Activated CD4-positive, alpha-beta T cell treated with anti-CD3 and anti-CD28 coated beads, Interleukin-2, amount 50 U/mL, for 48 hours (primary cell): Measurements from ENCODE around the gene TUB.

Experiments used
- DNase-seq, 2 experiments: peaks; one replicate each; pipeline ENCODE4 v3.0.0-alpha.2; 2020

The TUB gene

DNA sequence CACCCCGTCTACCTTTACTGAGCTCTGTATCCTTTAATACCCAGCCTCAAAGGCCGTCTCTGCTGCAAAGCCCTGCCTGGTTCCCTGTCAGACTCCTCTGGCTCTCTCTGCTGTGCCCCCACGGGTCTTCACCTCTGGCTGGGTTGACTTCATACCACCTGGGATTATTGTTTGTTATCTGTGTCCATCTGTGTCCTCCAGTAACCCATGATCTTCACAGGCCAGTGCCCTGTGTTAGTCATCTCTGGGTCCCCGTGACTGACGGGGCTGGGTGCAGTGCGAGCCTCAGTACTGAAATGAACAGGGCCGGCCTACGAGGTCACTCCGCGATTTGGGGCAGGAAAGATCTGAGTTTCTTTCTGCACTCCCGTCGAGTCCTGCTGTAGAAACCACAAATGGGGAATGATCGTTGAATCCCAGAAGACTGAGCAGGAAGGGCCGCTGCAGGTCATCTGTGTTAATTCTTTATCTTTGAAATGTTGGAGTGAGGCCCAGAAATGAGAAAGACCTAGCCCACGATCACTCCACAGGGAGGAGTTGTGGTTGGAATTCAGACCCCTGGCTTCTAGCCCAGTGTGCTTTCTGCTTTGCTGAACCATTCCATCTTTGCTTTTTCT is 12.3 kb upstream of the TUB start:
- no peak for DNase-seq

DNA sequence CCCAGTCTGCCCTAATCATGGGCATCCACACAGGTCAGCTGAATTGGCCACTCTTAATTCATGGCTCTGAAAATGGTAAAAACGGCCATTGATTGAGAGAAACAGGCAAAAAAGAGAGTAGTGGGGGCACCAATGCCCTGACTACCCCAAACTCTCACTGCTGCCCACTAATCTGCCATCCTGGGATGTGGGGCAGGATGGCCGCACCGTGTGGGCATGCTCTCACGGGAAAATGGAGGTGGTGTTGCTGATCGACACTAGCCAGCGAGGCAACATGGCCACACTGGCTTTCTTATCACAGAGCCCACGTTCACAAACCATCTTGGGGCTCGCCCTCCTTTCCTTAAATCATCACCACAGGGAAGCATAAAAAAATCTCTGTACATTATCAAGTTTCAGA is 11.2 kb upstream of the TUB start:
- DNase-seq, result no peak

DNA sequence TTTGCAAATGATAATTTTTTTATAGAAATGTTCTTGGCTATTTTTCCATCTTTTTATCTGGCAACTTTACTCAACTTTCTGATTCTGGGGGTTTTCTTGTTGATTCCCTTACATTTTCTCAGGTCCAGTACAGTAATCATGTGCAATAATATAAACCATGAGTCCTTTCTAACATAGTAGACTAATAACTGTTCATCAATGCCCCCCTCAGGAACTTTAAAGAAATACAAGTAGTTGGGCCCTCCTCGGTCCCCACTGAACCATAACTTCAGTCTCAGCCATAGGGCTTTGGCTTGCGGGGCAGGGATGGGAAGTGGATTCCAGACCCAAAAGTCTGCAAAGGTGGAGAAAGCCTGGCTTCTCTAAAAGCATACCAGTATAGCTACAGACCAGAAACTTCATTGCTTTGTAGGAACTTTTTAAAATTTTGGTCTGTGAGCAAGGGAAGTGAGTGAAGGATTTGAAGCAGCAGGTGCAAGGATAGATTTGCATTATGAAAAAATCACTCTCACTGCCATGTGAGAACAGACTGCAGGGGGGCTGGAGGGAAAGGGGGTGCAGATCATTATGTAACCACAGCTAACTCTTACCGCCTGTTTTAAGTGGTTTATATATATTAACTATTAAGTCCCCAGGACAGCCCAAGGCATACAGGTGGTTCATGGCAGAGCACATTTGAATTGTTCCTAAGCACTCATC is 10.4 kb upstream of the TUB start:
- no peak for DNase-seq

DNA sequence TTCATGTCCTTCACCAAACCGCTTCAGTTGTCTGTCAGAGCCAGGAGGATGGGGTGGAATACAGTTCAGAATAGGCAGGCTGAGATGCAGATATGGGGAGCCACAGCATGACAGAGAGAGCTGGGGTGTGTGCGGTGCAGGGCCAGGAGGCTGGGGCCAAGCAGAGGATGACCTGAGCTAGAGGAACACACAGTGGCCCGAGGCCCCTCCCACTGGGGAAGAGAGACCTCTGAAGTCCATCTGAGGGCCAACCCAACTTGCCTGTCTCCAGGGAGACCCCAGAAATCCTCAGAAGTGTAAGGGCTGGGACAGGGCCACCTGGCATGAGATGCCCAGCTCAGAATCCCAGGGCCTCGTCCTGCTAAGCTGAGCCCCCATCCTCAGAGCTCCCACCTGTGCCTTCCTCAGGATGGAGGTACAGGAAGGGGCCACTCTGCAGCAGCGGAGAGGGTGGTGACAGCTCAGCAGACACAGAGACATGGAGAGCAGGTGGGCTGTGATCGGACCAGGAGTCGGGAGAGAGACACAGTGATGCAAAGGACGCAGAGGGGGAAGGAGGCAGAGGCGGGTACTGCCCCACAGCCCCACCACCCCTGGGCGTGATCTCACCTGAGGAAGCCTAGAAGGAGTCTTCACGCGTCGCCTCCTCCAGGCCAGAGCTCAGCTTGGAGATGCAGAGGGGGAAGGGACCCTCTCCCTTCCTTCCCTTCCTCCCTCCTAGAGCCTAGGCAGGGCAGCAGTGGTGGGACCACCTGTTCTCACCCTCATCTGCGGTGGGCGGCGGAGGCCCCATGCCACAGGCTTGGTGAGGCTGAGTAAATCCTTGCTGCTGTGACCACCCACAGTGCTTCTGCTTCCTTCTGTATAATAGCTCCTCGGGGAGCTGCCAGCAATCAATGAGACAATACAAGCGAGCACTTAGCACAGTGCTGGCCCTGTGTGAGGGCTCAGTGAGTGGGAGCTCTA is 9.1 kb upstream of the TUB start:
- DNase-seq, result no peak

DNA sequence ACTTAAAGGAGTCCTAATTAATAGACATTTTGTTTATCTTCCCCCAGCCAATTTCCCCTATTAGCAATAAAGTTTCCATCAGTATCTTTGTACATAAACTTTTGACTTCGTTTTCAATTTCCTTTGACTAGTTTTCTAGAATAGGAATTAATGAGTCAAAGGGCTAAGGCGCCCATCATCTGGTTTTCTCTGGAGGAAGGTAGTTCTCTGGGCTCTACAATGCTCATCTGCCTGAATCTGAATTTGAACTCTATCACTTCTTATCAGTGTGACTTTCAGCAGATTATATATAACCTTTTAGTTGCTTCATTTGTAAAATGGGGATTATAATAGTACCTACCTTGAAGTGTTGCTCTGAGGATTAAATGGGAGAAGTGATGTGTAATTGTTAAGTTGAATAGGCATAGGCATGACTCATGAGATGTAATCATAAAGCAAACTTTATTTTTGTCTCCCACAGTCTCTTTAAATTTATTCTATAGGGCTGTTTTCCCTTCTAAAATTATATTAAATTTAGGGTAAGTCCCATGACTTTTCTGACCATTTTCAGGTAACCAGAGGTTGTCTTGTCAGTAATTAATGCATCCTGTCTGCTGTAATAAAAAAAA is 5.8 kb upstream of the TUB start:
- no peak for DNase-seq

DNA sequence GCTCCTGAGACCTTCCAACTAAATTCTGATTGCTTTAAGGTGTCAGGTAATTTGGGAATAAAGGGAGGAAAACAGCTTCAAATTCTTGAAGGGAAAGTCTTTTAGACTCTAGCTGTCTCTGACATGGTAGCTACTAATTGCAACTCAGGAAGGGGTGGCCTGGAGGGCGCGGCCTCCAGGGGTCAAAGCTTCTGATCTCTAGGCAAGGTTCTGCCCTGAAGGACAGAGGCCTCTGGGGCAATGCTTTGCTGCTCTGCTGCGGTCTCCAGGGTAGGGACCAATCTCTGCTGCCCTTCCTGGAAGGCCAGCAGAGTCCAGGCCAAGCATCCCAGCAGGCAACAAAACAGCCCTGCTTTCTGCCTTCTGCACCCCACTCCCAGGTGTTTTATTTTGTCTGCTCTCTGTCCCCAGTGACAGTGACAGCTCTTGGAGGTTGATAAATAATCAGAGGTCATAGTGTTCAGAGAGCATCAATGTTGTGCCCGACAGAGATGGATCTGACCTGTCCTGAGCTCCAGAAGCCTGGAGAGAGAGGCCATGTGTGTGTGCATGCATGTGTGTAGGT is 1.8 kb upstream of the TUB start:
- DNase-seq, result no peak

DNA sequence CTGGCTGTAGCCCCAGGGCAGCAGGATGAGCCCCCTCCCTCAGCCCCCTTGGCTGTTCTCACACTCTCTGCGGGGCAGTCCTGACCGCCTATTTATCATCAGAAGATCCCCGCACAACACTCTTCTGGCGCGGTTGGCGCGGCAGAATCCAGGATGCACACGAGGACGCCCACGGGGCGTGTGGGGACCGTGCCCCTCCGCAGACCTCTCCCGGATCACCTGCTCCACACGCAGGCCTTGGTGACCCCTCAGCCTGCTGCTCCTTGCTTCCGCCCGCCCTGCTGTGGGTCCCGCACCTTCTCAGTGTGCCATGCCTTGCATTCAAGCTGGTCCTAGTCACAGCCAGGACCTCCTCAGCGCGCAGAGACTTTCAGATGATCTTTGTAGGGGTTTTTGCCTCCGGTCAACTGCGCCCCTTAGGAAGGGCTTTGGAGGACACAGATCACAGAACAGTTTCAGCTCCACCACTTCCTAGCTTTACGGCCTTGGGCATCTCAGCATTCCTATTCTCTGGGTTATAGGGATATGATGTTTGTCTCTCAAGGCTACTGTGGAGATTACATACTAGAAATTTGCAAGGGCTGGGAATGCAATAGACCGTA is 841 bp upstream of the TUB start:
- no peak for DNase-seq

DNA sequence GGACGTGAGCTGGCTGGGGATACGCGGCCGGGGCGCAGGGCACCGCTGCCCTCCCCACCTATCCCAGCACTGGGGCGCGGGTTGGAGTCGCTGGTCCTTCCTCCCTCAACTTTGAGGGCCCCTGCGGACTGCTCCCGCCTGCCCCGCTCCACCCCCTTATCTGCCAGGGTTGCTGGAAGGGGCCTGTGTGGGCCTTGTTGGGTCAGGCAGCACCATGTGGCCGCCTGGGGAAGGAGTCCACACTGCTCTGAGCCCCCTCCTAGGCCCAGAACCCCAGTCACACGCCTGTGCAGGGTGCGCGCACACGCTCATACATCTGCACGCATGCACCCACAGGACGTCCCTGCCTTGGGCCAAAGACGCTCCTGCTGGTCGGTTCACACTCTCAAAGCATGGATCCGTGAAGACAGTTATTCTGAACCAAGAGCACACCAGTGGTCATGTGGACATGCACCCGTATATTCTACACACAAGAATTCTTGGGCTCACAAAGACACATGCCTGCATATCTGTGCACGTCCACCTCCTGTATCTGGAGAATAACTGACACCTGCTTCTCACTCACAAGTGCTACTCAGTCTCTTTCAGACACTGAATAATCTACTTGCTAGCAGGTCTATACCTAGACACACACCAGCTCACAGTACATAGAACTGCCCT is 710 bp downstream of the TUB start:
- DNase-seq, result no peak

DNA sequence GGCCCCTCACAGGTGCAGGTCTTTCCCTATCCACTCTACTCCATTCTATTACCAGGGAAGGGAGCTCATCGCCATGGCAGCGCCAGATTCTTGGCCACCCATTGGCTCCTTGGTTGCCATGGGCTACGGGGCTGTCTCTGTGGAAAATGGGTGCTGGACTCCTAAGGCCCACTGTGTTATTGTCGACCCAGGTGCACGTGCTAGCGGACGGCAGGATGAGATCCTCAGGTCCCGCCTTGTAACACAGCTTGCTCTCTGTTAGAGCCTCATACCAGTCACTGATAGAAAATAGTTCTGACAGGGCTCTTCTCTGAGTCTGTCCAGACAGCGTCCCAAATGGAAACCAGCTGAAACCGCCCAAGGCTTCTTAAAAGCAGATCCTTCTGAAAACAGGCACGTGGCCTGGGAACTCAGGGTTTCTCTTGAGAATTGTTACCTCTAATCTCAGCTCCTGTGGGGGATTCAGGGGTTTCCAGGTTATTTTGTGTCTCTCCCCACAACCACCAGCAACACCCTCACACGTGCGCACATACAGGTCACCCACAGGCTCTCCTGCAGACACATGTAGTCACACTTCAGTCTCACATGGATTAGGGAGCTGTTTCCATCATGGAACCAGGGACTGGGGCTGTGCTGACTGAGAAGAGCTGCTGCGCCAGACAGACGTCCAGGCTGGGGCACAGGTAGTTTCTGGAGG is 1.5 kb downstream of the TUB start:
- DNase-seq, result no peak

DNA sequence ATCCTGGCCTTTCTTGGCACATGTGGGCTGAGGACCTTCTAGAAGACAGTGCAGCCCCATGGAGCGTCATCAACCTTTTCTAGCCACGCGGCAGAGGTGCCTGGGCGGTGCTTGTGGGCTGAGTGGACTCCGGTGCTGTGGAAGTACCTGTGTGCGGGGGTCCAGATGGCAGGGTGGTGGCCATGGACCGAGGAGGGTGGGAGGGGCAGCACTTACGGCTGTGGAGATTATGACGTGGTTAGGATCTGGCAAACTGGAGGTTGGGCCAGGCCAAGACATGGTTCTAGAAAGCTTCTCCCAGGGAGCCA is 2.0 kb downstream of the TUB start:
- DNase-seq, result no peak

DNA sequence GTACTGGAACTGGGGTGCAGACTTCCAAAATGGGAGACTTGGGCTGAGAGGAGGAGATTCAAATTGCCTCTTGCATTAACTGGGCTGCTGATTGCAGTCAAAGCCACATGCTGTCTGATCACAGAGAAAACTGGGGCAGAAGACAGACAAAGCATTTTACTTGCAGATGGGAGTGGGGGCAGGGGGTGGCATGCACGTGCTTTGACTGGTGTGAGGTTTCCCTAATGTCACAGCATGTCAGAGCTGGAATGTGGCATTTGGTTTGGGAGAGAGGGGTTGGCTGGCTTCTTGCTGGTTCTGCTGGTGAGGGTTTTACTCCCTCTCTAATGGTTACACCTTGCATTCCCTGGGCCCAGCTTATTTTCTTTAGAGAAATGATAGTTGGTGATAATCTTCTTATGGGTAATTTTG is 2.9 kb downstream of the TUB start:
- no peak for DNase-seq

DNA sequence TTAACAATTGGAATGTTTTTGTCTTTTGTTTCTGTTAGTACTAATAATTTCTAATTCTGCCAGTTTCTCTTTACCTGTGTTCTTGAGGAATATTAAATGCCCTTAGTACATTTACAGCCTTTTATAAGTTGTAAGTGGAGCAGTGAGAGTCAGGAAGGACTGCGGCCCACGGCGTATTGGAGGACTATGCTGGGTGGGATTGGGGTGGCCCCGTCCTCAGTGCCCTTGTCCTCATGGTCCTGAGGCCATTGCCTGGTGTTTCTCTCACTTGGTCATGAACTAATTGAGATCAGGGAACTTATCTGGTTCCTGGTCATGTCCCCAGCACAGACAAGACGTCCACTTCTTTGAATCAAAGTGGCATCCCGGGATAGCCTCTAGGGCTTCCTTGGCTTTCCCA is 3.3 kb downstream of the TUB start:
- no peak for DNase-seq

DNA sequence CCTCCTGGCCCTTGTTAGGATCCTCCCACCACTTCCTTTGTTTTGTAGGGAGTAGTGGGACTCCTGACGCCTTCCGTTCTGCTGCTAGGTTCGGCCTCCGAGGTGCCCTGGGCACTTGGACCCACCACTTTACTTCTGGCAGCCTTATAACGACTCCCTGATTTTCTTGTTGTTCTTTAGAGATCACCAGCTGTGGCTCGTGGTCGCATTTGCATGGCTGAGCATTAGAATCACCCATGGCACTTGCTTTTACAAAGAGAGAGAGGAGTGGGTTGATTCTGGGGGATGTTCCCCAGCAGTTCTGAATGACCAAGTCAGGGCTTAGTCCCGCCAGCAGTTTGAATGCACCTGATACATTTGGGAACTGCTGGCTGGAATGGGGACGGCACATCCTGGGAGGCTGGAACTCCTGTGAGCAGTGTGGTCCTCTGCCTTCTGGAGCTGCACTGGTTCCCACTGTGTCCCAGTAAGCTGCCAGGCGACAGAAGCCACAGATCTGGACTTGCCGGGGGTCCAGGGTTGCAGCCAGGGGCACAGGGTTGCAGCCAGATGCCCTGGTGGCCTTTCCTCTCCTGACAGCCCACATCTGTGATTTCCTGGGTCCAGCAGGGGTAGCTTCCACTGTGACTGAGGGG is 4.1 kb downstream of the TUB start:
- DNase-seq, result no peak

DNA sequence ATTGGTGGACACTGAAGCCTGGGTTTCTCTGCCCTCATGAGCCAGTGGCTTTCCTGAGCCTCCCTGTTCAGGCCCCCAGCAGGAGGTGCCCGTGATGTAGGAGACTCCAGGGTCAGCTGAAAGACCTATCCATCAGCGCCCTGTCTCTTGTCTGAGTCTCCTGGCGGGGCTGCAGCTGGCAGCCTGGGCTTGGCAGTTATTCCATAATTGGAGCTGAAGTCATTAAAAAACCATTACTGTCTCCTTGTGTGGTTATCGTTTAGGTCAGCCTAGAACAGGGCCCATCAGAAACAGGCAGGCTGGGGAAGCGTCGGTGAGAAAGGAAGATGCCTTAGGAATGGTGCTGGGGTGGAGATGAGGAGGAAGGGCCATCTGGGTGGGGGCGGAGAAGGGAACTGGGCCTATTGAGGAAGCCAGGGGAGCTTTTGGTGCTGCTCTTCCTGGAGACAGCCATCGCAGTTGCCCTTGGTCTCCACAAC is 5.0 kb downstream of the TUB start:
- DNase-seq, result no peak

DNA sequence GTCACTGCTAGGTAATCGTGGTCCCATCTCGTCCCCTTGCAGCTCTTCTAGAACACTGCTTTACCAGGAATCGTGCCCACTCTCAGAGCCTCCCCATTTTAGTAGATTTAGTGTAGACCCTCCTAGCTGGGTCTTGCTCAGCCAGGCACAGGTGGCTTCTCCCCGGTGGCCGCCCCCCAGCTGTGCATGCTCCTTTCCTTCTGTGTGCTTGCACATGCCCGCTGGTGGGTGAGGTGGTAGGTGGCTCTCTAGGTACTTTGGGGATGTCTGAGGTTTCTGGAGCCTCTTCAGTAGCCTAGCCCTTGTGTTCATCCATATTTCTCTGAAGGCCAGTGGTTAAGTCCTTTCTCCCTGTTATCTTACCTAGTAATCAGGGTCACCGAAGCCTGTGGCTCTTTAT is 5.6 kb downstream of the TUB start:
- no peak for DNase-seq

DNA sequence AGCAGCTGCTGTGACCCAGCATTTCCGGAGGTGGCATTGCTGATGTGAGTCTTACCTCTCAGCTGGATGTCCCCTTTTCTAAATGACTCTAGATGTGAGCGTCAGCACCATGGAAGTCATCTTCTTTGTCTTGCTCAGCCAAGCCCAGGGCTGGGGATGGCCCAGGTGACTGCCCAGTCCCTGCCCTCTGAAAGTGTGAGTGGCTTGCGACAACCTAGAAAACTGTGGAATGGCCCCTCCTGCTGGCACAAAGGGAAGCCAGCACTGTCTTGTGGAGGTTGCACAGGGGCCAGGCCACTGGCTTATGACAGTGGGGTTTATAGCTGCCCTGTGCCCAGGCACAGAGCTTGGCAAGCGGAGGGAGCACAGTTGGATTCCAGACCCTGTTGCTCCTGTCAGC is 6.2 kb downstream of the TUB start:
- peak in 1 of 2 experiments; percentile 6 for DNase-seq

DNA sequence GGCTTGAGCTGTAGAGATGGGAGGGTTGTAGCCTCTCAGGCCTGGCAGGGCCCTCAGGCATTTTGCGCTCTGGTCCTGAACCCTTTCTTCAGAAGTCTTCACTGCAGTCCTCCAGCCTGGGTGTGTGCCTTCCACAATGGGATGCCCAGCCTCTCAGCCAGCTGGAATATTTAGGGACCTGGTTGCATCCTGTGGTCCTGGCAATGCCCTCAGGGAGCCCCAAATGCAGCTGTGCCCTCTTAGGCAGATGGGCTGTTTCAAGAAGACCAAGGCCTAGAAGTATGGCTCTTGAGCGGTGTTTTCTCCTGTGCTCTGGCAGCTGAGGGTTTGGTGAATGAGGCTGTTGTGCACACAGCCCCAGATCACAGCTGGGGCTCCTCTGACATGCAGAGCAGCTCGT is 6.7 kb downstream of the TUB start:
- no peak for DNase-seq

DNA sequence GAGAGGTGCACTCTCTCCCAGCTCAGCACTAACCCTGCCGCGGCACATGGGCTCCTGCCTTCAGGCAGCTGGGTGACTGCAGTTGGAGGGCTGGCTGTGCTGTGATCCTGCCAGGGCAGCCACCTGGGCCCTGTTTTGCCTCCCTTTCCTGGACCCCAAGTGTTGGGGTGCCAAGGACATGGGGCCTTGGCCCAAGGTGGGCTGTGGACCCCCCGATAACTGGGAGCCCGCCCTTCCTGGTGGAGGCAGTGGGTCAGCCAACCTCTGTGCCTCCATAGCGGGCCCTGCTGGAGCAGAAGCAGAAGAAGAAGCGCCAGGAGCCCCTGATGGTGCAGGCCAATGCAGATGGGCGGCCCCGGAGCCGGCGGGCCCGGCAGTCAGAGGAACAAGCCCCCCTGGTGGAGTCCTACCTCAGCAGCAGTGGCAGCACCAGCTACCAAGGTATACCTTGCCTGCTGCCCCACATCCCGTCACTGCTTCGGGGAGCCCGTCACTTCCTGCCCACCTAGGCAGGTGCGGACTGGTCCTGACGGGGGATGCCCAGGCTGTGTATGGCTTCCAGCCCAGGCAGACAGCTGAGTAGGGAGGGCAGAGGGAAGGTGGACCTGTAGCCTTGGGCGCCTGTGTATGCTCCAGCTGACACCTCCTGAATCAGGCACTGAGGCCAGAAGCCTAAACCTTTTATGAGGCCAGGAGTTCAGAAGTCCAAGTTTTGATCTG is 8.9 kb downstream of the TUB start:
- DNase-seq, result no peak

DNA sequence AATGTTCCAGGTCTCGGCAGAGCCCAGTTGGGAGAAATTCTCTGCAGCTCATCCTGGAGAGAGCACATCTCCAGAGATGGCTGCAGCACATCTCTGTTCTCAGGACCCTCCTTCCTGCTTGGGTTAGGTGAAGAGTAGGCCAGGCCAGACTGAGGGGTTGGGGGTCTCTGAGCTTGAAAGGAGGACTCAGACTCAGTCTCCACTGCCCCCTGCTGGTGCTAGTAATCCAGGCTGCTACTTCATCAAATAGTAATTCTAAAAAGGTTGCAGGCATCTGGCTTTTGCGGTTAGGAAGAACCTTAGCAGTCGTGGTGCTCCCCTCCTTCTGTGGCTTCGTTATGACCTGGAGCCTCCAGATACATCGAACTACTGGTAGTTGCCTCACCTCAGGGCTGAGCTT is 9.7 kb downstream of the TUB start:
- peak; percentile 37 to 62 for DNase-seq

DNA sequence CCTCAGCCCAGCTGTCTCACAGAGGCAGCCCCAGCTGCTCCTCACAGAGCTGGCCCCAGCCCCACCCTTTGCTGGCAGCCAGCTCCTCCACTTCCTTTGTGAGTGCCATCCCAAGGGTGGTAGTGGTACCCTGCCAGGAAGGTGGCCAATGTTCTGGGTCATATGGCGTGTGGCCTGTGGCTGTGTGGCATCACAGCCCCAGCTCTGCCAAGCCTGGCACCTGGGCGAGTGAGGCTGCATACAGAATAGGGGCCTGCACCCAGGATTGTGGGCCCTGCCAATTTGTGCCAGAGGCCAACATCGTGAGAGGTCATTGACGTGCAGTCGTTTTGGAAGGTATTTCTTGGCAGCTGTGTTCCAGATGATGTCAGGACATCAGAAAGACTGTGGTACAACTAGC is 10.7 kb downstream of the TUB start:
- no peak for DNase-seq
